H1 (cell line): ENCODE results near the gene CDH22. TPM values are rescaled to one million over a fixed set of nuclear protein-coding genes. Genes with fewer than 3 reads are reported as not detected.

Experiments used
- CTCF ChIA-PET: fragments of 300-600 bp; sonication (Branson Sonifier 250); formaldehyde crosslinking; loops from one replicate; lab custom pipeline; 2021; ENCODE audit not compliant: partially characterized antibody; lab: Charles Lee
- POLR2A ChIA-PET: fragments of 300-600 bp; sonication (Branson Sonifier 250); formaldehyde crosslinking; loops from one replicate; lab custom pipeline; 2021; ENCODE audit warnings: inconsistent platforms; ENCODE audit not compliant: partially characterized antibody; lab: Charles Lee
- DNase-seq, 2 experiments: peaks; one replicate each; pipeline versions ENCODE4 v3.0.0 to v3.0.0-alpha.2; 2010 to 2022; ENCODE audit warnings: low spot score in 2 of 2, low read depth in 1 of 2, mixed read lengths in 1 of 2
- FAIRE-seq: peaks from 2 replicates; lab custom pipeline; 2011; peaks lifted over from hg19 to GRCh38; lab: Jason Lieb, UNC
- H2AFZ ChIP-seq: 2 replicates; pipeline ENCODE4 v1.8.1; 2012; ENCODE audit warnings: low read length, inconsistent platforms
- H2AK5ac ChIP-seq: 2 replicates; pipeline ENCODE4 v1.6.1; 2013; ENCODE audit warnings: low read depth, low read length
- H2BK120ac ChIP-seq: replicated peaks from 2 replicates; pipeline ENCODE3; 2013; ENCODE audit warnings: low read depth, low read length, inconsistent platforms
- H2BK12ac ChIP-seq: 2 replicates; pipeline ENCODE4 v1.6.1; 2013; ENCODE audit warnings: low read depth, low read length
- H2BK15ac ChIP-seq: 2 replicates; pipeline ENCODE4 v1.6.1; 2013; ENCODE audit warnings: low read length
- H2BK20ac ChIP-seq: 2 replicates; pipeline ENCODE4 v1.6.1; 2013; ENCODE audit warnings: low read length
- H2BK5ac ChIP-seq: 2 replicates; pipeline ENCODE4 v1.6.1; 2013; ENCODE audit warnings: low read depth, low read length
- H3K14ac ChIP-seq: 2 replicates; pipeline ENCODE4 v1.6.1; 2013; ENCODE audit warnings: inconsistent platforms; ENCODE audit not compliant: insufficient read length
- H3K18ac ChIP-seq: 2 replicates; pipeline ENCODE4 v1.6.1; 2013; ENCODE audit warnings: low read length; ENCODE audit errors: extremely low read depth
- H3K23ac ChIP-seq: 2 replicates; pipeline ENCODE4 v1.6.1; 2013; ENCODE audit warnings: inconsistent platforms; ENCODE audit not compliant: insufficient read length
- H3K23me2 ChIP-seq: 2 replicates; pipeline ENCODE4 v1.6.1; 2013; ENCODE audit warnings: low read depth, low read length
- H3K27ac ChIP-seq: 2 replicates; pipeline ENCODE4 v1.6.1; 2011; ENCODE audit warnings: low read depth, low read length, inconsistent platforms
- H3K27me3 ChIP-seq, 4 experiments: replicated peaks in 1 of 4; 1 replicate in 1 of 4; 2 replicates in 3 of 4; pipeline versions ENCODE4 v1.6.1 to v1.8.1; 2011 to 2013; ENCODE audit warnings: low read length in 3 of 4, mild to moderate bottlenecking in 3 of 4, inconsistent platforms in 2 of 4, mixed read lengths in 2 of 4, moderate library complexity in 1 of 4; ENCODE audit not compliant: control insufficient read depth in 3 of 4, insufficient read depth in 3 of 4; ENCODE audit errors: extremely low read depth in 1 of 4
- H3K36me3 ChIP-seq, 4 experiments: 2 replicates each; pipeline versions ENCODE4 v1.6.1 to v1.8.1; 2011 to 2013; ENCODE audit warnings: mild to moderate bottlenecking in 4 of 4, low read length in 3 of 4, moderate library complexity in 2 of 4, control low read depth in 1 of 4, inconsistent platforms in 1 of 4; ENCODE audit not compliant: insufficient read depth in 4 of 4, control insufficient read depth in 2 of 4
- H3K4ac ChIP-seq: replicated peaks from 2 replicates; pipeline ENCODE3; 2013; ENCODE audit warnings: low read length, low read depth, mixed read lengths, inconsistent platforms; ENCODE audit not compliant: insufficient read length
- H3K4me1 ChIP-seq, 4 experiments: replicated peaks in 1 of 4; 1 replicate in 1 of 4; 2 replicates in 3 of 4; pipeline versions ENCODE4 v1.6.1 to v1.8.1; 2011 to 2013; ENCODE audit warnings: low read length in 3 of 4, inconsistent platforms in 2 of 4, mixed read lengths in 1 of 4; ENCODE audit not compliant: insufficient read depth in 4 of 4, control insufficient read depth in 3 of 4
- H3K4me2 ChIP-seq, 2 experiments: 2 replicates each; pipeline versions ENCODE4 v1.6.1 to v1.8.1; 2011 to 2013; ENCODE audit warnings: low read depth in 2 of 2, low read length in 2 of 2, control low read depth in 1 of 2, inconsistent platforms in 1 of 2, mild to moderate bottlenecking in 1 of 2; ENCODE audit not compliant: insufficient read depth in 1 of 2
- H3K4me3 ChIP-seq, 4 experiments: fragments of 200-600, 300-600 bp in 1 of 4; sonication (generic), shearing (Covaris generic), sonication (Bioruptor Twin) in 1 of 4; 2 replicates each; pipeline versions ENCODE4 v1.5.1 to v1.8.1; 2011 to 2016; ENCODE audit warnings: low read length in 4 of 4, low read depth in 3 of 4, control low read depth in 2 of 4, inconsistent platforms in 2 of 4, mild to moderate bottlenecking in 2 of 4, mixed read lengths in 1 of 4, moderate library complexity in 1 of 4; ENCODE audit not compliant: insufficient read depth in 2 of 4; ENCODE audit errors: extremely low read depth in 1 of 4
- H3K56ac ChIP-seq: replicated peaks from 2 replicates; pipeline ENCODE3; 2013; ENCODE audit warnings: low read depth, mild to moderate bottlenecking, mixed read lengths, low read length, inconsistent platforms; ENCODE audit not compliant: insufficient read length
- H3K79me1 ChIP-seq: 2 replicates; pipeline ENCODE4 v1.6.1; 2013; ENCODE audit warnings: low read depth, low read length, control low read depth
- H3K79me2 ChIP-seq, 2 experiments: 2 replicates each; pipeline versions ENCODE4 v1.6.1 to v1.8.1; 2012 to 2013; ENCODE audit warnings: low read length in 2 of 2, mild to moderate bottlenecking in 2 of 2, inconsistent platforms in 1 of 2; ENCODE audit not compliant: insufficient read depth in 2 of 2, control insufficient read depth in 1 of 2
- H3K9ac ChIP-seq, 4 experiments: replicated peaks in 1 of 4; 1 replicate in 1 of 4; 2 replicates in 3 of 4; pipeline versions ENCODE4 v1.6.1 to v1.8.1; 2011 to 2013; ENCODE audit warnings: low read depth in 3 of 4, low read length in 3 of 4, control low read depth in 2 of 4, mild to moderate bottlenecking in 2 of 4, moderate library complexity in 2 of 4, inconsistent platforms in 1 of 4; ENCODE audit errors: extremely low read depth in 1 of 4
- H3K9me3 ChIP-seq, 2 experiments: 2 replicates each; pipeline versions ENCODE4 v1.6.1 to v1.8.1; 2012 to 2013; ENCODE audit warnings: mild to moderate bottlenecking in 2 of 2, moderate library complexity in 2 of 2, control low read depth in 1 of 2, inconsistent platforms in 1 of 2, low read depth in 1 of 2, low read length in 1 of 2, mixed read lengths in 1 of 2; ENCODE audit not compliant: insufficient read depth in 2 of 2
- H4K20me1 ChIP-seq, 2 experiments: replicated peaks in 1 of 2; 2 replicates each; pipeline versions ENCODE3 to v1.8.1; 2011 to 2013; ENCODE audit warnings: inconsistent platforms in 2 of 2, low read length in 2 of 2, mild to moderate bottlenecking in 1 of 2; ENCODE audit not compliant: insufficient read depth in 2 of 2, control insufficient read depth in 1 of 2
- H4K5ac ChIP-seq: 2 replicates; pipeline ENCODE4 v1.6.1; 2013; ENCODE audit warnings: low read length, low read depth, mixed read lengths, inconsistent platforms; ENCODE audit not compliant: insufficient read length
- H4K8ac ChIP-seq: 2 replicates; pipeline ENCODE4 v1.8.0; 2013; ENCODE audit warnings: mild to moderate bottlenecking, moderate library complexity, low read length, inconsistent platforms; ENCODE audit not compliant: insufficient read depth; ENCODE audit errors: extremely low read depth
- H4K91ac ChIP-seq: replicated peaks from 2 replicates; pipeline ENCODE3; 2013; ENCODE audit warnings: low read length, mixed read lengths, inconsistent platforms; ENCODE audit not compliant: insufficient read length
- CHD1 ChIP-seq: IDR thresholded peaks from 2 replicates; pipeline ENCODE4 v1.6.1; 2012; ENCODE audit warnings: low read depth, low read length, improper control_type of control experiment
- CREB1 ChIP-seq: IDR thresholded peaks from 2 replicates; pipeline ENCODE4 v1.6.1; 2012; ENCODE audit warnings: inconsistent platforms
- EP300 ChIP-seq, 2 experiments: IDR thresholded peaks; 1 replicate in 1 of 2; 2 replicates in 1 of 2; pipeline ENCODE4 v1.6.1; 2011 to 2012; ENCODE audit warnings: low read depth in 2 of 2, low read length in 2 of 2, mild to moderate bottlenecking in 2 of 2, borderline replicate concordance in 1 of 2, inconsistent platforms in 1 of 2, moderate library complexity in 1 of 2
- GTF2F1 ChIP-seq: IDR thresholded peaks from 2 replicates; pipeline ENCODE4 v1.6.1; 2012; ENCODE audit warnings: low read depth, low read length, improper control_type of control experiment, borderline replicate concordance
- JUN ChIP-seq: IDR thresholded peaks from 2 replicates; pipeline ENCODE4 v1.6.1; 2011; ENCODE audit warnings: low read depth, mild to moderate bottlenecking, improper control_type of control experiment, low read length
- MAX ChIP-seq: IDR thresholded peaks from 2 replicates; pipeline ENCODE4 v1.6.1; 2012; ENCODE audit warnings: inconsistent platforms
- PHF8 ChIP-seq: fragments of 200-600 bp; sonication (generic); conservative IDR thresholded peaks from 2 replicates; pipeline ENCODE4 v1.7.1; 2012; ENCODE audit warnings: low read depth, mild to moderate bottlenecking, inconsistent platforms, low read length, moderate library complexity
- POLR2AphosphoS5 ChIP-seq: IDR thresholded peaks from 2 replicates; pipeline ENCODE4 v1.6.1; 2011; ENCODE audit warnings: low read depth, low read length
- POU5F1 ChIP-seq: IDR thresholded peaks from 2 replicates; pipeline ENCODE4 v1.6.1; 2011; ENCODE audit warnings: low read depth, mild to moderate bottlenecking, low read length, moderate library complexity
- RBBP5 ChIP-seq: IDR thresholded peaks from 2 replicates; pipeline ENCODE4 v1.7.1; 2012; ENCODE audit warnings: low read depth, mild to moderate bottlenecking, inconsistent platforms, low read length, moderate library complexity, borderline replicate concordance
- RFX5 ChIP-seq: IDR thresholded peaks from 2 replicates; pipeline ENCODE4 v1.6.1; 2011; ENCODE audit warnings: low read depth, low read length, improper control_type of control experiment, borderline replicate concordance
- SAP30 ChIP-seq: fragments of 300-600 bp; sonication (generic); IDR thresholded peaks from 2 replicates; pipeline ENCODE4 v1.7.1; 2012; ENCODE audit warnings: low read length, moderate library complexity, mild to moderate bottlenecking, inconsistent platforms; ENCODE audit not compliant: insufficient read depth, insufficient replicate concordance
- USF2 ChIP-seq: IDR thresholded peaks from 2 replicates; pipeline ENCODE4 v1.6.1; 2011; ENCODE audit warnings: low read length, improper control_type of control experiment
- WGBS, 2 experiments: shearing (Covaris generic) in 1 of 2; methylation state at CpG; one replicate each; pipeline versions ENCODE4 v1.1.6 to v1.1.7; 2013 to 2015; ENCODE audit warnings: low lambda C conversion rate in 2 of 2, mixed read lengths in 2 of 2, inconsistent platforms in 1 of 2, low coverage in 1 of 2, missing lambda C conversion rate in 1 of 2; ENCODE audit not compliant: insufficient replicate concordance in 2 of 2, insufficient coverage in 1 of 2, insufficient read length in 1 of 2; ENCODE audit errors: extremely low coverage in 1 of 2, missing lambda C conversion rate in 1 of 2; 5-methylcytosine and 5-hydroxymethylcytosine counted together
- polyA plus RNA-seq, 7 experiments: library from polyadenylated mRNA; depleted of rRNA in 3 of 7; stranded (reverse) in 5 of 7; unstranded in 2 of 7; fragments of >200 nt in 5 of 7; fragments of 200-250 nt in 2 of 7; gene quantifications; 1 replicate in 5 of 7; 2 replicates in 1 of 7; 4 replicates in 1 of 7; pipeline versions ENCODE4 v1.2.1 to v1.2.3, GENCODE V29; 2011 to 2013; ENCODE audit warnings: missing spikeins in 2 of 7, mixed read lengths in 2 of 7
- total RNA-seq: library from RNA; stranded (reverse); fragmentation: NEBNext Ultra II Directional; extraction: Animal tissue kit (Norgen Biotek cat#: 25700); gene quantifications from 2 replicates; pipeline ENCODE4 v1.2.1, GENCODE V29; 2021

CDH22 gene
- total and polyA plus RNA-seq, 2 of the 8 experiments (the other 6 are each of a cell fraction or from before 2014, with no cell fraction given), result 0.35 to 0.39 TPM

GRCh38 chr20:46286977-46287376 is 21.3 kb downstream of the CDH22 start:
- Histone ChIP-seq H4K20me1 (peaks cover 0 to under 1% of the 10 kb centered on the region in 2 experiments), H3K9ac (no peak overlapping the region), H3K36me3 (no peaks in the 10 kb centered on the region), H4K5ac (no peak overlapping the region), H2AFZ (no peak overlapping the region), H3K4me2 (no peak overlapping the region), H2BK15ac (no peak overlapping the region), H3K79me2 (no peaks in the 10 kb centered on the region), H3K4me1 (peaks cover 0 to 9% (median 1%) of the 10 kb centered on the region in 4 experiments; a peak in 1 of 7 replicates), H3K23ac (no peak overlapping the region), H2AK5ac (no peak overlapping the region), H3K27ac (no peak overlapping the region), H3K18ac (no peak overlapping the region), H3K23me2 (no peaks in the 10 kb centered on the region), H4K91ac (no peak overlapping the region), H2BK12ac (no peak overlapping the region), H2BK120ac (no peak overlapping the region), H3K56ac (no peak overlapping the region), H3K4ac (no peak overlapping the region), H3K9me3 (no peaks in the 10 kb centered on the region), H3K79me1 (no peaks in the 10 kb centered on the region), H4K8ac (no peak overlapping the region), H3K4me3 (no peak overlapping the region), H2BK20ac (no peak overlapping the region), H3K14ac (no peak overlapping the region), H2BK5ac (no peak overlapping the region), H3K27me3 (no peaks in the 10 kb centered on the region)
- DNase-seq, result no peak
- 92% methylated on average over 7 of the region's 7 CpGs; no CpG with 5 or more reads in 1 of the 2 experiments for WGBS, 2 experiments
- no peak for FAIRE-seq
- ChIA-PET POLR2A (interaction anchor here (0.8 to 1.5 kb wide), 2 partner anchors 13 to 19 kb away, joined by 3 read pairs; no protein-coding TSS in a partner anchor), CTCF (interaction anchor here (1.0 to 2.6 kb wide), 10 partner anchors 8 to 159 kb away, joined by 3 to 14 read pairs (median 4); no protein-coding TSS in a partner anchor)
- TF ChIP-seq RBBP5 (no peak), USF2 (no peak), JUN (no peak), CHD1 (no peak), PHF8 (no peak), RFX5 (no peak), SAP30 (no peak), POLR2AphosphoS5 (no peak), MAX (no peak), GTF2F1 (no peak), EP300 (IDR thresholded peaks at IDR 0.05; ENCODE audit: borderline replicate concordance in 1 of 2, low read depth in 2 of 2, low read length in 2 of 2) (no peak), POU5F1 (no peak), CREB1 (no peak)
